HFFc6 (cell line): ENCODE results near the gene POLR1A. TPM values are rescaled to one million over a fixed set of nuclear protein-coding genes. Genes with fewer than 3 reads are reported as not detected.
A peak's percentile ranks its signal among the peaks of the same experiment; 100 is the strongest.

Source experiments
- DNase-seq: peaks from one replicate; pipeline ENCODE4 v3.0.0-alpha.2; 2018
- H3K27ac Mint-ChIP-seq: 2 replicates; pipeline ENCODE4 v1.8.0; 2020; ENCODE audit warnings: mild to moderate bottlenecking, mixed read lengths
- H3K27me3 Mint-ChIP-seq: 2 replicates; pipeline ENCODE4 v1.8.0; 2021; ENCODE audit warnings: mild to moderate bottlenecking, moderate library complexity, mixed read lengths; ENCODE audit not compliant: insufficient read depth
- H3K36me3 Mint-ChIP-seq: 2 replicates; pipeline ENCODE4 v1.8.0; 2021; ENCODE audit warnings: low read depth, mixed read lengths
- H3K4me1 Mint-ChIP-seq: 2 replicates; pipeline ENCODE4 v1.8.0; 2020; ENCODE audit warnings: low read depth, mixed read lengths
- H3K4me3 Mint-ChIP-seq: 2 replicates; pipeline ENCODE4 v1.8.0; 2020; ENCODE audit warnings: mild to moderate bottlenecking, moderate library complexity, mixed read lengths
- H3K9me3 Mint-ChIP-seq: 2 replicates; pipeline ENCODE4 v1.8.0; 2020; ENCODE audit warnings: mild to moderate bottlenecking, mixed read lengths
- CTCF ChIP-seq: fragments of 200-600 bp; sonication (generic); IDR thresholded peaks from 2 replicates; pipeline ENCODE4 v1.5.0; 2021; ENCODE audit warnings: antibody characterized with exemption, mild to moderate bottlenecking
- long read RNA-seq: library from polyadenylated mRNA; unstranded; transcript quantifications from one replicate; pipeline ENCODE4 v2.0.0, GENCODE V29; 2019
- total RNA-seq, 6 experiments: library from RNA; stranded (reverse); fragmentation: NEBNext Ultra II Directional; extraction: Animal tissue kit (Norgen Biotek cat#: 25700); gene quantifications; 2 replicates in 1 of 6; 3 replicates in 5 of 6; pipeline ENCODE4 v1.2.3, GENCODE V29; 2021

Gene POLR1A
- 10 to 100 TPM; 32.2 to 37.6 (median 34.8) TPM for total RNA-seq
- long read RNA-seq, partial matches to known transcripts, result 2 of 9 reads
- long read RNA-seq, other reads (novel, unspliced or antisense), result 7 of 9 reads

GRCh38 chr2:86105252-86105968 lies at the start of gene POLR1A:
TSS of gene POLR1A (minus strand) at chr2:86105886. CDS start at chr2:86105776, 110 bp downstream.
- peak within 1 kb of the TSS; percentile 92 for H3K27ac Mint-ChIP-seq
- H3K27me3 Mint-ChIP-seq, result peaks cover 2% of the 10 kb centered on the region; the same call in 1 of the 2 replicates
- H3K4me1 Mint-ChIP-seq, result peaks cover 65% of the 10 kb centered on the region
- peak; percentile 45; the same call in 1 of the 2 replicates for TF ChIP-seq CTCF
- peak; percentile 88 for DNase-seq
- peaks cover 52% of the 10 kb centered on the region for H3K36me3 Mint-ChIP-seq
- H3K9me3 Mint-ChIP-seq, result no peaks in the 10 kb centered on the region
- peak within 1 kb of the TSS; percentile 94 for H3K4me3 Mint-ChIP-seq

GRCh38 chr2:86150502-86150901 lies 44.8 kb upstream of the POLR1A start:
- H3K4me1 Mint-ChIP-seq, result no peaks in the 10 kb centered on the region
- no peaks in the 10 kb centered on the region; the same call in 1 of the 2 replicates for H3K27me3 Mint-ChIP-seq
- no peak for DNase-seq
- TF ChIP-seq CTCF, result no peak
- H3K9me3 Mint-ChIP-seq, result no peaks in the 10 kb centered on the region
- peaks cover 41% of the 10 kb centered on the region for H3K36me3 Mint-ChIP-seq
- H3K27ac Mint-ChIP-seq, result no peak overlapping the region
- no peak overlapping the region for H3K4me3 Mint-ChIP-seq

- Mint-ChIP-seq H3K4me1 (no peaks in the 10 kb centered on the region), H3K9me3 (no peaks in the 10 kb centered on the region), H3K4me3 (no peak overlapping the region), H3K27ac (no peak overlapping the region), H3K36me3 (peaks cover 36% of the 10 kb centered on the region), H3K27me3 (no peaks in the 10 kb centered on the region; the same call in none of the 2 replicates)
- no peak for DNase-seq
- no peak for TF ChIP-seq CTCF
These were observed 42.1 kb upstream of the POLR1A start for GRCh38 chr2:86147793-86148192.

- Mint-ChIP-seq H3K27me3 (no peaks in the 10 kb centered on the region; the same call in none of the 2 replicates), H3K9me3 (no peaks in the 10 kb centered on the region), H3K36me3 (peaks cover 39% of the 10 kb centered on the region), H3K27ac (no peak overlapping the region), H3K4me1 (no peaks in the 10 kb centered on the region), H3K4me3 (no peak overlapping the region)
- no peak for TF ChIP-seq CTCF
- no peak for DNase-seq
These were observed 38.4 kb upstream of the POLR1A start for GRCh38 chr2:86143926-86144685.

- Mint-ChIP-seq H3K27ac (no peak overlapping the region), H3K4me1 (no peaks in the 10 kb centered on the region), H3K27me3 (no peaks in the 10 kb centered on the region; the same call in 1 of the 2 replicates), H3K9me3 (no peaks in the 10 kb centered on the region), H3K4me3 (no peak overlapping the region), H3K36me3 (peaks cover 41% of the 10 kb centered on the region)
- DNase-seq, result no peak
- TF ChIP-seq CTCF, result no peak
These were observed 37.6 kb upstream of the POLR1A start for GRCh38 chr2:86143307-86143706.
